SH-SY5Y (cell line): ENCODE data around the gene GNAL.

Experiments used
- GATA2 ChIP-seq: IDR thresholded peaks from 2 replicates; pipeline ENCODE4 v1.6.1; 2011; ENCODE audit warnings: mild to moderate bottlenecking, low read depth, low read length
- GATA3 ChIP-seq: IDR thresholded peaks from 2 replicates; pipeline ENCODE4 v1.6.1; 2011; ENCODE audit warnings: low read depth, mild to moderate bottlenecking, low read length, moderate library complexity

GNAL gene

GRCh38 chr18:11885278-11885947 lies 196.3 kb downstream of the GNAL start:
- TF ChIP-seq GATA2, result no peak

DNA sequence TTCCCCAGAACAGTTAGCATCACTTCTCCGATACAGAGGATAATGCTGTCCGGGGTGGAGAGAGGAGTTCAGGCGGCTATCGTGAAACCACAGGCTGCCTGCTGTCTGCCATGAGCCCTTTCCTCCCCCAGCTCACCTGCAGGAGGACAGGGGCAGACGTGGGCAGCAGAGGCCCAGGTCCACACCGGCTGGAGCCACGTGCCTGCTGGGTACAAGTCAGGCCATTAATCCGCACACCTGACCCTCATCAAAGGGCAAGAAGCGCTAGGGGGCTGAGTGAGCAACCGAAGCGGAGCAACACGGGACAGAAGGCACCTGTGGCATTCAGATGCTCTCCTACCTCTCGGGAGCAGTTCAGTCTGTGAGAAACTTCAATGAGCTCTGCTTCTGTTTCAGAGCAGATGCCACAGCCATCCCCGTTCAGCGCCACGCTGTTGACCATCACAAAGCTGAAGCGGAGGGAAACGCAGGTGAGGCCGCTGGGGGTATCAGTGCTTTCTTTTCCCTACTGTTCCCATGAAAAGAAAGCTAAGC lies 197.6 kb downstream of the GNAL start:
- TF ChIP-seq GATA3 (no peak), GATA2 (no peak)

DNA sequence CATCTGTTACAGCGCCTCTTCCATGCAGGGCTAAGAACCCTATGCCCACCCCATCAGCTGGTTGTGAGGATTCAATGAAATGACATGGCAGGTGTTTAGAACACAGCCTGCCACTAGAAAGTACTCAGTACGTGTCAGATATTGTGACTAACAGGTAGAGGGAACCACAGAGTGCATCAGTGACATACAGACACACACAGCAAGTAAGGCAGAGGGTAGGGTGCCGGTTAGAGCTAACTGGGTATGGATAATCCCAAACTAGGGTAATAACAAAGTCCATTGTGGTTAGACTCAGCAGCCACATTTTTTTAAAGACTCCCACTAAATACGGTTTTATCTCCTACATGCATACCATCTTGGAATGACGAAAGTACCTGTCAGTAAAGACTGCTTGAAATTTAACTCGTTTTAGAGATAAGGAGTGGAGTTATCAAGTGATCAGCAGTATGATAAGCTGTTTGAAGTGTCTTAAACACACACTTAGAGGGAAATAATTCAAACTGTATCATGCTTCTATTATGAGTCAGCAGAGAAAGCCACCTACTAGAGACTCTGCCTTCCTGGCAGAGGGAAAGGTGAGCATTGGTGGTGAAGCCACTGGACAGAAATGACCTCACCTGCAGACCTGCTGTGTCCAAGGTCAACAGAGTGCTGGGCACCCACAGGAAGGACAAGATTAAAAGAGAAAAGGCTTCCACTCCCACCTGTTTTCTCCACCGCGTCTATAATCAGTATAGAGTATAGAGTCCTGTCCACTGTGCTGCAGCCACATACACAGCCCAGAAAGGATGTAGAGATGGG lies 198.5 kb downstream of the GNAL start:
- no peak for TF ChIP-seq GATA3

GRCh38 chr18:11888726-11889125 lies 199.7 kb downstream of the GNAL start:
- TF ChIP-seq GATA2 (no peak), GATA3 (no peak)

DNA sequence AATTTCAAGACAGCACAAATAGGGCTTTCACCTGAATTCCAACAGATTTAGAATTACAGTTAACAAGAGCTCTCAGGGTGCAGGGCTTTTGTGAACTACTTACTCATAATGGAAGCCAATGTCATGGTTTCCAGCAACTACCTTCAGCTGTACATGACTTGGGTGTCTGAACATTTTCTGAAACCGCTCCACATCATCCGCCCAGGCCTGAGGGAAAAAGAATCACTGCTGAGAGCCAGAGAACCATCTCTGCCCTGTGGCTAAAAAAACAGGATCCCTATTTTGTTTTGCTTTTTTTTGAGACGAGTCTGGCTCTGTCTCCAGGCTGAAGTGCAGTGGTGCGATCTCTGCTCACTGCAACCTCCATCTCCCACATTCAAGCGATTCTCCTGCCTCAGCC lies 200.2 kb downstream of the GNAL start:
- no peak for TF ChIP-seq GATA2
- no peak for TF ChIP-seq GATA3

GRCh38 chr18:11891737-11892136 lies 202.7 kb downstream of the GNAL start:
- TF ChIP-seq GATA3 (no peak), GATA2 (no peak)

- TF ChIP-seq GATA2, result no peak
- TF ChIP-seq GATA3, result no peak
Measured at GRCh38 chr18:11897781-11898180, 208.7 kb downstream of the GNAL start.

DNA sequence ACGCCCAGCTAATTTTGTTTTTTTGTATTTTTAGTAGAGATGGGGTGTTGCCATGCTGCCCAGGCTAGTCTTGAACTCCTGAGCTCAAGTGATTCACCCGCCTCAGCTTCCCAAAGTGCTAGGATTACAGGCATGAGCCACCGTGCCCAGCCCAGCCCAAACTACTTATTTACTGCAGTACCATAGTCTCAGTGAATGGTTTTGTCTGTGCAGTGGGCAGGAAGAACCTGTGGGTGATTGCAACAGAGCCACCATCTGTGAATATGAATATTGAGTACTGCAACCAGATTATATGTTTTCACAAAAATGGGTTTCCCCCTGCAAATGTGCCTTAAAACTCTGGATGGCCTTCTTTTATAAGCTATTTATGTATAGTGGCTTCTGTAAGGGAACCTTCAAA lies 210.0 kb downstream of the GNAL start:
- TF ChIP-seq GATA3 (no peak), GATA2 (no peak)

DNA sequence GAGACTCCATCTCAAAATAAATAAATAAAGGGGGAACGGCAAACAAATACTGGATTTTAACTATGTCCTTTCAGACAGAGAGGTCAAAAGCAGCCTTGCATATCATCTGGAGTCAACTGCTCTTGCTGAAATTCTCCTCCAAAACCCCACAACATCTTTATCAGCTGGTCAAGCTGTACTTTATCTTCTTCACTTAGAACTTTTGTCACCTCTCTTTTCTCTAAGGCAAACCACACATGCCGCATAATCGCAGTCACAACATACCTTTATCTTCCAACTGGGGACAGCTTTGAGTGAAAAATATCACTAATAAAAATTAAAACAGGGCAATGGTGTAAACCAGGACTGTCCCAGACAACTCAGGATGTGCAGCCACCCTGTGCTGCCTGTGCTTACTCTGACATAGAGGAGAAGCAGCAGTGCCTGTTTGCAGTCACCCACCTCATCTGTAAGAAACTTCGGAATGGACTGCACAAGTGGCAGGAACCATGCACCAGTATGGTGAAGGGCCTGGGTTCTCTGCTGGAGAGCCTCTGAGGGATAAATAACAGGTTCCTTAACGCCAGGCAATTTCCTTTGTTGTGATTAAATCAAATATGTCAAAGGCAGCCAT lies 212.9 kb downstream of the GNAL start:
- TF ChIP-seq GATA2 (no peak), GATA3 (no peak)

DNA sequence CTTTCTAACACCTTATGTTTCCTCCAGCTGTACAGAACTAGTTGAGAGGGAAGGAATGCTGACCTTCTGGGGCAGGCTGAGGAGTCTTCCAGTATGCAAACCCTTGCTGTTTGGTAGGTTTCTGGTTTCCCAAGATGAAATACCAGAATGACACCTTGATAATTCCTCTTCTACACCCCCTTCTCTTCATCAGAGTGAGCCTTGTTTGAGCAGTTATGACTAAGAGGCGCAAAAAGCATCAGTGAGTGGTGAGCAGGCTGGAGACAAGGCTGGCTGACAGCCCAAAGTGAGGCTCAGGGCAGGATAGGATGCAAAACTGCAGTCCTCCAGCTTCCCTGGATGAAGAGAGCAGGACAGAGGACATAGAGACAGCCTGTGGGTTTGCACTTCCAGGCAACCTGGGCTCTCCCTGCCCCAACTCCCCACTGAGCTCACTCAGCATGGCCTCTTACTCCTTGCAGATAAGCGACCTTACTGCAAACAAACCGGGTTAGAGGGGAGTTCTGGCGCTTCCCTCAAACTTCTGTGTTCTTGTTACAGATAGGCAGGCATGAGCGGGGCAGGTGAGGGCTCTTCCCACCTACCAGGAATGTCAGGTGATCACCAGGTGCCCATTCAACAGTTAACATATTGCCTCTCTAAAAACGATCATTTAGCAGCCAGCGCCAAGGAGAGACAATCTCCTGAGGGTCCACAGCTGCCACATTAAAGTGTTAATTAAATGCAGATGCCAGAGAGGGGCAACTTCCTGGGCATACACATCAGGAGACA lies 213.6 kb downstream of the GNAL start:
- TF ChIP-seq GATA3, result no peak

DNA sequence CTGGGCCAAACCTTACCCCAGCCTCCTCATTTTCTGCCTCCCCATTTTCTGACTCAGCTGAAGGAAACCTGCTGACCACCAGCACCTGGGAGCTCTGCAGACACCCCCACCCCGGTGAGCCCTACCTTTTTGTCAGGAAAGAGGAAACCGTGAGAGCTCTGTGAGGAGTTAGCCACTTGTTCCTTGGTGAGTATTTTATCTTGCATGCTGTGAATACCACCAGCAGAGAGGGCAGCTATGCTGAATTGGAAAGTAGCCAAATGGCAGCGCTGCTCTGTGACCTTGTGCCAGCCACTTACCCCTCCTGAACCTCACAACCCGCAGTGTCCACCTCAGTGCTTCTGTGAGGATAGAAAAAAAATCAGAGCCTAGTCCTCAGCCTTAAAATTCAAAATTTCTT lies 216.5 kb downstream of the GNAL start:
- TF ChIP-seq GATA3 (no peak), GATA2 (no peak)

- TF ChIP-seq GATA3 (no peak), GATA2 (no peak)
Measured at GRCh38 chr18:11906176-11906575, 217.1 kb downstream of the GNAL start.

GRCh38 chr18:11906926-11907874 lies 218.1 kb downstream of the GNAL start:
- TF ChIP-seq GATA2, result no peak
- no peak for TF ChIP-seq GATA3
